GM19099 (cell line): ENCODE measurements around the gene PROCR.

Source experiments
- POLR2A ChIP-seq: IDR thresholded peaks from 3 replicates; pipeline ENCODE4 v1.6.1; 2011; ENCODE audit warnings: low read depth; ENCODE audit not compliant: insufficient read length; ENCODE audit errors: extremely low read depth

Gene PROCR

DNA sequence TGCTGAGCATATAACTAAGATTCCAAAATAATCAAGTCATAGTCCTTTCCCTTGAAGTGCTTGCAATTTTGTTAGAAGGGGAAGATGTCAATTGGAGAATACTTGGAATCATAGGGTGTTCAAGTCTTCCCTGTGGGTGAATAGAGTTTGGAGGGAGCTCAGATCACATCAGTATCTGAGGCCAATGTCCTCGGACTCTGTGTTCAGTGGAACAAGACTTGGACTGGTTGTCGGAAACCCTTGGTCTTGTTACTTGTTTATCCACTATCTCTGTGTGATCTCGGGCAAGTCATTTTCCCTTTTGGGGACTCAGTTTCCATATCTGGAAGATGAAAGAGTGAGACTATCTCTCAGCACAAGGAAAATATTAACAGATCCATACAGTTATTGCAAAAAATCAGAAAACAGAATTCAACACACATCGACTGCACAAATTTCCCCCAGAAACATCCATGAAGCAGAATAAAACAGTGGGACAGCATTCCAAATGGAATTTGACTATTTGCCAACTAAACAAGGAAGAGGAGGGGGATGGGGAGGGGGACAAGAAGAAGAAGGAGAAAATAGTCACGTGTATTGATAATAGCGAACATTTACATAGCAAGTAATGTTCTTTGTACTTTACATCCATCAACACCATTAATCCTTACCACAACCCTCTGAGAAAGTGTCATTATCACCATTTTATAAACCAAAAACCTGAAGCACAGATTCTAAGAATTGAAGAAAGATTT lies 20.9 kb upstream of the PROCR start:
- no peak for TF ChIP-seq POLR2A

- TF ChIP-seq POLR2A: no peak
These were observed 20.1 kb upstream of the PROCR start for GRCh38 chr20:35151736-35152135.

DNA sequence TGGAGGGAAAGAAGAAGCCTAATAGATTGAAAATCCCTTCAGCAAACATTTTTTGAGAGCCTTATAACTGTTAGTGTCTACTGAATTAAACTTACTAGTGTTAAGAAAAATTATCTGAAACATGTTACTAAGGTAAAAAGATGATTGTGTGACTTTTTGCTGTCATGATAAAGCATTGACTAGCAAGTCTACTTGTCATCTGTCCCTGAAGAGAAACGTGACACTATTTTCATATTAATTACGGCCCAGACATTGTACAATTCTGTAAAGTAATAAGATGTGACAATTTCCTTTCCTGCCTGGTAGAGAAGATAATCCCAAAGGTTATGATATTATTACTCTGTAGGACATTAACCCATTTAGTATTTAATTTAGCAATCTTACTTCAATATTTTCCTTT lies 15.9 kb upstream of the PROCR start:
- TF ChIP-seq POLR2A: no peak

DNA sequence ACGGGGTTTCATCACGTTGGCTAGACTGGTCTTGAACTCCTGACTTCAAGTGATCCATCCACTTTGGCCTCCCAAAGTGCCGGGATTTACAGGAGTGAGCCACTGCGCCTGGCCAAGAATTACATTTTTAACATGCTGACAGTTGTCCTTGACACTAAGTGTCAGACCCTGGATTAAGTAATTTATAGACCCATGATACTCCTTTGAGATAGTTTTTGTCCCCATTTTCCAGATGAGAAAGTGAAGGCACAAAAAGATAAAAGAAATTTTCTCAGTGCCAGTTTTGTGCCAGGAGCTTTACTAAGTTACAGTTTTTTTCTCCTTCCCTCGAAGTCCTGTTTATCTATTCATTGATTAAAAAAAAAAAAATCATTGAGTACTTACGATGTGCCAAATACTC lies 14.9 kb upstream of the PROCR start:
- no peak for TF ChIP-seq POLR2A

GRCh38 chr20:35165221-35166185 lies 6.4 kb upstream of the PROCR start:
- TF ChIP-seq POLR2A: no peak

DNA sequence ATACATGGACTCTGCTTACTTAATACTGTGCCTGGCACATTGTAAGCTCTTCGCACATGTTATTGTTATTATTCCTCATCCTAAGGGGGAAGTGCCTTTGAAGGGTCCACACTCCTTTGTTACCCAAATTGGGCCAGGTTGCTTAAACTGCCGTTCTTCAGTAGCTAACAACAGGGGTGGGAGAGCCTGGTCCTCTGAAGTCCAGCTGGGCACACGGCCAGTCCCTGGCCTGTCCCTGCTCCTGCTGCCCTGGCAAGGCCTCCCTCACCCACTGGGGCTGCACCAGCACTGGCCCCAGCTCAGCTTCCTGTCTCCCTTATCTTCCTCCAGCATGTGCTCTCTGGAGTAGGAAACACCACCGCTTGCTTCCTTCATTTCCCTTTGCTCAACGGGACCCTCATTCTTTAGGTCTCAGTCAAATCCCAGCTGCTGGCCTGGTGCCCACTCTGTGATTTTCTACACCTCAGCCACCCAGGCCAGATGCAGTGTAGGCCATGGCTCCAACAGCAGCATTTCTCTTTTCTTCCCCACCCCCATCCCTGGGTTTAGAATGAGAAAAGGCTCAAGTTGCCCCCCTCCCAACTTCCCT lies 5.5 kb upstream of the PROCR start:
- no peak for TF ChIP-seq POLR2A

DNA sequence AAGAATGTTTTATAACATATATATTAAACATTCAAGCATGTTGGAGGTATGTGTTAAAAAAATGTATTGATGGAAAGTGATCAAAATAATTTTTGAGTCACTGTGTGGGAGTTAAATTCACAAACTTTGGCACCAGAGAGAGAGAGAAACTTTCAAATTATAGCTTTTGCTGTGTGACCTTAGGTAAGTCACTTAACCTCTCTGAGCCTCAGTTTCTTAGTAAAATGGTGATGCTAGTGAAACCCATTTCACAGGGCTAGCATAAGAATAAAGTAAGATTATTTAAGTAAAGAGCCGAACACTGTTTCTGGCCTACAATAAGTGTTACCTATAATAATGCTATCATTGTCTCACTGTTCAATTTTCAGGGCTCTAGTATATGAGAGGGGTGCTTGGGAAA lies 4.1 kb upstream of the PROCR start:
- no peak for TF ChIP-seq POLR2A

GRCh38 chr20:35171438-35171752 lies 477 bp upstream of the PROCR start:
- TF ChIP-seq POLR2A: no peak

GRCh38 chr20:35172434-35172806 lies 548 bp downstream of the PROCR start:
- TF ChIP-seq POLR2A: no peak

- TF ChIP-seq POLR2A: no peak
These were observed 1.8 kb downstream of the PROCR start for GRCh38 chr20:35173576-35174192.

DNA sequence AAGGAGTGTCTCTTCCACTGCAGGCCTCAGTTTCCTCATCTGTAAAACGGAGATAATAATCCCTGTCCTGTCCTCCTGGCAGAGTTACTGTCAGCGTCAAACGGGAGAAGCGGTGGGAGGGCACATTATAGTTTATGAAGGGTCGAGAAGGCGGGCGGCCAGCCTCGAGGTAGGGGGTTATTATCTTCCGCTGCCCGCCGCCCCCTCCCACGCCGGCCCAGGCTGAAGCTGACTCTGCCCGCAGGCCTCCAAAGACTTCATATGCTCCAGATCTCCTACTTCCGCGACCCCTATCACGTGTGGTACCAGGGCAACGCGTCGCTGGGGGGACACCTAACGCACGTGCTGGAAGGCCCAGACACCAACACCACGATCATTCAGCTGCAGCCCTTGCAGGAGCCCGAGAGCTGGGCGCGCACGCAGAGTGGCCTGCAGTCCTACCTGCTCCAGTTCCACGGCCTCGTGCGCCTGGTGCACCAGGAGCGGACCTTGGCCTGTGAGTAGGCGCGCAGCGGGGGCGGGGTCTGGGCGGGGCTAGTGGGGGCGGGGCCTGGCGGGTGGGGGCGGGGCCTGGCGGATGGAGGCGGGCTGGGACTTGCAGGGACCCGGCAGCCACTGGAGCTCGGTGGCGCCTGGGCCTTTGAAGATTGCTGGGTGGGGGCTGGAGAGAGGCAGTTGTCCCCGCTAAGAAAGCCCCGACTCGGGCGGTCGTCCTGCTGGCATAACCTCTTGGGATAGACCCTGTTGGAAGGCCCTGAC lies 2.8 kb downstream of the PROCR start:
- TF ChIP-seq POLR2A: no peak

- TF ChIP-seq POLR2A: no peak
These were observed 4.3 kb downstream of the PROCR start for GRCh38 chr20:35176132-35176531.

- no peak for TF ChIP-seq POLR2A
These were observed 7.7 kb downstream of the PROCR start for GRCh38 chr20:35179292-35180212.

GRCh38 chr20:35180266-35180665 lies 8.4 kb downstream of the PROCR start:
- TF ChIP-seq POLR2A: no peak

GRCh38 chr20:35181731-35182130 lies 9.9 kb downstream of the PROCR start:
- TF ChIP-seq POLR2A: no peak
